LoVo (cell line): ENCODE data around the gene SPATA31D3.
"Not testable (repeated sequence)": the region's sequence is repeated elsewhere in the genome, so short reads cannot be mapped to it uniquely, and the experiment has no call there.

Source experiments
- DNase-seq: peaks from one replicate; pipeline ENCODE4 v3.0.0-alpha.2; 2016; ENCODE audit warnings: low spot score

The SPATA31D3 gene

GRCh38 chr9:81979196-81979595, 35.9 kb downstream of the SPATA31D3 start:
- DNase-seq, result no peak

GRCh38 chr9:81980568-81980967, 37.3 kb downstream of the SPATA31D3 start:
- no peak for DNase-seq

GRCh38 chr9:81981883-81982282, 38.6 kb downstream of the SPATA31D3 start:
- no peak for DNase-seq

- no peak for DNase-seq
Measured at GRCh38 chr9:81984928-81985327, 41.6 kb downstream of the SPATA31D3 start.

GRCh38 chr9:81986051-81986450, 42.8 kb downstream of the SPATA31D3 start:
- no peak for DNase-seq

GRCh38 chr9:81988472-81988871, 45.2 kb downstream of the SPATA31D3 start, which contains the start of gene SPATA31D1:
Gene SPATA31D1, plus strand, starts transcription at chr9:81988772. Its CDS starts 47 bp downstream, at chr9:81988819.
- not testable (repeated sequence) for DNase-seq

- DNase-seq, result no peak
Measured at GRCh38 chr9:81989700-81990099, 46.4 kb downstream of the SPATA31D3 start.

- DNase-seq, result no peak
Measured at GRCh38 chr9:81993656-81994055, 50.4 kb downstream of the SPATA31D3 start.
